CD8-positive, alpha-beta memory T cell (primary cell): ENCODE data around the gene PTPRC. TPM values are rescaled to one million over a fixed set of nuclear protein-coding genes. Genes with fewer than 3 reads are reported as not detected.

Source experiments
- CTCF ChIA-PET: fragments of 350-600 bp; sonication (Branson Sonifier 250); formaldehyde crosslinking; loops from one replicate; lab custom pipeline; 2021; ENCODE audit warnings: antibody characterized with exemption; lab: Charles Lee
- POLR2A ChIA-PET: fragments of 350-600 bp; sonication (Branson Sonifier 250); formaldehyde crosslinking; loops from one replicate; lab custom pipeline; 2021; ENCODE audit warnings: antibody characterized with exemption; lab: Charles Lee
- DNase-seq, 5 donors: peaks; one replicate each; pipeline versions ENCODE4 v3.0.0 to v3.0.0-alpha.2; 2020 to 2022; ENCODE audit warnings: mixed read lengths in 1 of 5
- H3K27ac ChIP-seq: one replicate; pipeline ENCODE4 v1.7.0; 2013; ENCODE audit warnings: low read depth, mild to moderate bottlenecking, low read length, moderate library complexity
- H3K27me3 ChIP-seq: 2 replicates; pipeline ENCODE4 v1.7.0; 2013; ENCODE audit warnings: low read length, mild to moderate bottlenecking; ENCODE audit not compliant: insufficient read depth, poor library complexity, severe bottlenecking
- H3K36me3 ChIP-seq: 2 replicates; pipeline ENCODE4 v1.7.0; 2013; ENCODE audit warnings: mild to moderate bottlenecking, low read length, moderate library complexity; ENCODE audit not compliant: insufficient read depth
- H3K4me1 ChIP-seq: 2 replicates; pipeline ENCODE4 v1.7.0; 2013; ENCODE audit warnings: mild to moderate bottlenecking, low read length, moderate library complexity; ENCODE audit not compliant: insufficient read depth
- H3K4me3 ChIP-seq: 2 replicates; pipeline ENCODE4 v1.7.0; 2013; ENCODE audit warnings: mild to moderate bottlenecking, low read length
- H3K9me3 ChIP-seq: 2 replicates; pipeline ENCODE4 v1.7.0; 2013; ENCODE audit warnings: mild to moderate bottlenecking, low read length
- H3K27ac Mint-ChIP-seq, 8 donors: one replicate each; pipeline ENCODE4 v1.8.0; 2020 to 2021; ENCODE audit warnings: mixed read lengths in 8 of 8, mild to moderate bottlenecking in 6 of 8, inconsistent platforms in 3 of 8, moderate library complexity in 3 of 8
- H3K27me3 Mint-ChIP-seq, 2 donors: one replicate each; pipeline ENCODE4 v1.8.0; 2020 to 2021; ENCODE audit warnings: mixed read lengths in 2 of 2, mild to moderate bottlenecking in 1 of 2, moderate library complexity in 1 of 2
- H3K36me3 Mint-ChIP-seq, 3 donors: one replicate each; pipeline ENCODE4 v1.8.0; 2020 to 2021; ENCODE audit warnings: mixed read lengths in 3 of 3, inconsistent platforms in 1 of 3, mild to moderate bottlenecking in 1 of 3
- H3K4me1 Mint-ChIP-seq, 3 donors: one replicate each; pipeline ENCODE4 v1.8.0; 2020 to 2021; ENCODE audit warnings: mixed read lengths in 3 of 3, inconsistent platforms in 1 of 3, mild to moderate bottlenecking in 1 of 3
- H3K4me3 Mint-ChIP-seq, 7 donors: one replicate each; pipeline ENCODE4 v1.8.0; 2020 to 2021; ENCODE audit warnings: mixed read lengths in 7 of 7, mild to moderate bottlenecking in 6 of 7, moderate library complexity in 4 of 7, inconsistent platforms in 2 of 7
- H3K9me3 Mint-ChIP-seq, 5 donors: one replicate each; pipeline ENCODE4 v1.8.0; 2020 to 2022; ENCODE audit warnings: mixed read lengths in 5 of 5, mild to moderate bottlenecking in 3 of 5, moderate library complexity in 2 of 5, inconsistent platforms in 1 of 5
- polyA plus RNA-seq: library from polyadenylated mRNA; unstranded; fragments of 300-500 nt; fragmentation: Illumina TruSeq; gene quantifications from one replicate; pipeline ENCODE4 v1.2.3, GENCODE V29; 2021
- total RNA-seq, 2 experiments: library from RNA; stranded (reverse); gene quantifications; one replicate each; pipeline ENCODE4 v1.2.3, GENCODE V29; 2021

Gene PTPRC
- total and polyA plus RNA-seq, 3 experiments from 2014 or later, result 311 to 1,381 (median 319) TPM

- H3K36me3 Mint-ChIP-seq, result peaks cover 9 to 91% (median 37%) of the 10 kb centered on the region in 3 donors
- POLR2A ChIA-PET, result no interaction called here
- no peaks in the 10 kb centered on the region for H3K27me3 ChIP-seq
- CTCF ChIA-PET, result no interaction called here
- peaks cover 45 to 87% (median 66%) of the 10 kb centered on the region in 3 donors for H3K4me1 Mint-ChIP-seq
- H3K27ac Mint-ChIP-seq, result peak overlapping the region in 4 of 8 donors; percentile 17 to 41 (median 30)
- H3K4me3 Mint-ChIP-seq, result no peak overlapping the region
- no peaks in the 10 kb centered on the region for H3K9me3 ChIP-seq
- no peak for DNase-seq
- peaks cover 73% of the 10 kb centered on the region for H3K36me3 ChIP-seq
- H3K27me3 Mint-ChIP-seq, result no peaks in the 10 kb centered on the region
- H3K4me3 ChIP-seq, result no peak overlapping the region
- H3K9me3 Mint-ChIP-seq, result no peaks in the 10 kb centered on the region
- H3K27ac ChIP-seq, result no peak overlapping the region
- peaks cover 13% of the 10 kb centered on the region for H3K4me1 ChIP-seq
Observed at GRCh38 chr1:198714271-198714670, 75.4 kb downstream of the PTPRC start.

DNA sequence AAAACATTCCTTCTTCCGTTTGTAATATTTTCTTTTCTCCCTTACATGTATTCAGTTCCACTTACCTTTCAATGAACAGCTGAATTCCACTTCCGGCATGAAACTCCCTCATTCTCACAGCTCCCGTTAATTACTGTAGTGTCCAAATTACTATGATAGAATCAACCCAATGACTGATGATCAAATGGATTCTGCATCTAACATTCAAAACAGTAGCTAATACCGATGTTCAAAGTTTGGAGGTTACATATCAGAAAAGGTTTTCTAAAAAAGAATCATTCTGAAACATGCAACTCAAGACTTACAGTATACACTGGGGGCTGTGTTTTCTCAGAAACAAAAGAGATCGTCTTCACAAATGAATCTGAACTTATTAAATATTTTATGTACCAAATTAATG is 77.2 kb downstream of the PTPRC start:
- Histone ChIP-seq H3K27me3 (no peaks in the 10 kb centered on the region), H3K9me3 (no peaks in the 10 kb centered on the region), H3K36me3 (peaks cover 64% of the 10 kb centered on the region), H3K27ac (no peak overlapping the region), H3K4me1 (peaks cover 12% of the 10 kb centered on the region), H3K4me3 (no peak overlapping the region)
- H3K27me3 Mint-ChIP-seq, result no peaks in the 10 kb centered on the region
- H3K4me1 Mint-ChIP-seq, result peaks cover 48 to 89% (median 73%) of the 10 kb centered on the region in 3 donors
- H3K4me3 Mint-ChIP-seq, result peak overlapping the region in 3 of 7 donors; percentile 2 to 42 (median 36)
- peak overlapping the region in 7 of 8 donors; percentile 24 to 89 (median 59) for H3K27ac Mint-ChIP-seq
- CTCF ChIA-PET, result no interaction called here
- H3K36me3 Mint-ChIP-seq, result peaks cover 9 to 93% (median 44%) of the 10 kb centered on the region in 3 donors
- DNase-seq, result no peak
- H3K9me3 Mint-ChIP-seq, result no peaks in the 10 kb centered on the region
- POLR2A ChIA-PET, result interaction anchor here (0.9 kb wide), 1 partner anchor 12 kb away, joined by 5 read pairs; no protein-coding TSS in a partner anchor

- Mint-ChIP-seq H3K27me3 (no peaks in the 10 kb centered on the region), H3K36me3 (peaks cover 9 to 84% (median 42%) of the 10 kb centered on the region in 3 donors), H3K27ac (peak overlapping the region in 7 of 8 donors; percentile 9 to 81 (median 49)), H3K4me3 (no peak overlapping the region), H3K9me3 (no peaks in the 10 kb centered on the region), H3K4me1 (peaks cover 42 to 83% (median 66%) of the 10 kb centered on the region in 3 donors)
- no peak overlapping the region for H3K4me3 ChIP-seq
- ChIA-PET CTCF (no interaction called here), POLR2A (interaction anchor here (0.5 to 0.6 kb wide), 2 partner anchors 48 to 52 kb away, joined by 3 to 4 read pairs; no protein-coding TSS in a partner anchor)
- no peak overlapping the region for H3K27ac ChIP-seq
- H3K9me3 ChIP-seq, result no peaks in the 10 kb centered on the region
- no peaks in the 10 kb centered on the region for H3K27me3 ChIP-seq
- H3K4me1 ChIP-seq, result peaks cover 13% of the 10 kb centered on the region
- DNase-seq, result no peak
- peaks cover 51% of the 10 kb centered on the region for H3K36me3 ChIP-seq
Observed at GRCh38 chr1:198717510-198717909, 78.7 kb downstream of the PTPRC start.

DNA sequence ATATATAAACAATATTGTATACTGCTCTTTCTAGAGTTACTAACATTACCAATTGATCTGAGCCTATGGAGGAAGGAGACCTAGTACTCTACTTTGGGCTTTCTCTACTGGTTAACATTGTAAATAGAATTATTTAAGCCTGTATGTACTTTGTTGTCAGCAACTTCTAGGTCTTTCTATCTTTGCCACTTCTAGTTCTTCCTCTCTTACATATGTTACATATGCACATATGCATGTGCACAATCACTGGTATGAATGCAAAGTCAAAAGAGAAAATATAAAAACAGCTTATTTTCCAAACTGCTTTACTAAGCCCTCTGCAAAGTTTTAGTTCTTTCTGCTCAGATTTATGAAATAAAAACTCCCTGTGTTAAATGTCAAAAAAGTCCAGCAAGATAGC is 84.3 kb downstream of the PTPRC start:
- Mint-ChIP-seq H3K9me3 (no peaks in the 10 kb centered on the region), H3K27me3 (no peaks in the 10 kb centered on the region), H3K4me1 (peaks cover 53 to 82% (median 70%) of the 10 kb centered on the region in 3 donors), H3K36me3 (peaks cover 19 to 81% (median 25%) of the 10 kb centered on the region in 3 donors), H3K4me3 (no peak overlapping the region), H3K27ac (peak overlapping the region in 1 of 8 donors; percentile 29)
- ChIA-PET CTCF (interaction anchor here (0.7 to 1.8 kb wide), 2 partner anchors 16 to 44 kb away, joined by 3 to 4 read pairs; no protein-coding TSS in a partner anchor), POLR2A (interaction anchor here (1.3 kb wide), 1 partner anchor 10 kb away, joined by 3 read pairs; no protein-coding TSS in a partner anchor)
- no peak for DNase-seq
- Histone ChIP-seq H3K36me3 (peaks cover 46% of the 10 kb centered on the region), H3K27ac (no peak overlapping the region), H3K27me3 (no peaks in the 10 kb centered on the region), H3K4me3 (no peak overlapping the region), H3K9me3 (no peaks in the 10 kb centered on the region), H3K4me1 (peaks cover 29% of the 10 kb centered on the region)

DNA sequence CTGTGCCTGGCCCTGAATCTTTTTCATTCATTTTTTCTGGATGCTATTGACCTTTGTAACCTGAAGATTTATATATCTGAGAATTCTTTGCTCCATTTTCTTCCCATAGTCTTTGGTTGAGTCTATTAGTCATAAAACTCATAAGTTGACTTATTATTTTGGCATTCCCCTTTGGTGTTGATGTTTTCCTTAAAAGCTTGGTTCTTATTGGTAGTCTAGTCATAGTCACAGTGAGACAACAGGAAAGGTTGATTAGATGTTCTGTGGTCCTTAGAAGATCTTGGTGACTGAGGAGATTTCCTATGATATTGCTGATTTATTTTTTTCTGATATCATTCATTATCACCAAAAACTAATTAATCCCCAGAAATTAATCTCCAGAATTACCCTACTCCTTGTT is 86.2 kb downstream of the PTPRC start:
- peaks cover 52 to 87% (median 76%) of the 10 kb centered on the region in 3 donors for H3K4me1 Mint-ChIP-seq
- Histone ChIP-seq H3K9me3 (no peaks in the 10 kb centered on the region), H3K27me3 (no peaks in the 10 kb centered on the region), H3K4me3 (no peak overlapping the region), H3K36me3 (peaks cover 45% of the 10 kb centered on the region), H3K27ac (no peak overlapping the region), H3K4me1 (peaks cover 31% of the 10 kb centered on the region)
- no peaks in the 10 kb centered on the region for H3K9me3 Mint-ChIP-seq
- H3K27ac Mint-ChIP-seq, result peak overlapping the region; percentile 59 to 93 (median 82)
- DNase-seq, result no peak
- peaks cover 21 to 81% (median 23%) of the 10 kb centered on the region in 3 donors for H3K36me3 Mint-ChIP-seq
- CTCF ChIA-PET, result no interaction called here
- no peaks in the 10 kb centered on the region for H3K27me3 Mint-ChIP-seq
- peak overlapping the region in 4 of 7 donors; percentile 0 to 60 (median 38) for H3K4me3 Mint-ChIP-seq
- POLR2A ChIA-PET, result no interaction called here

DNA sequence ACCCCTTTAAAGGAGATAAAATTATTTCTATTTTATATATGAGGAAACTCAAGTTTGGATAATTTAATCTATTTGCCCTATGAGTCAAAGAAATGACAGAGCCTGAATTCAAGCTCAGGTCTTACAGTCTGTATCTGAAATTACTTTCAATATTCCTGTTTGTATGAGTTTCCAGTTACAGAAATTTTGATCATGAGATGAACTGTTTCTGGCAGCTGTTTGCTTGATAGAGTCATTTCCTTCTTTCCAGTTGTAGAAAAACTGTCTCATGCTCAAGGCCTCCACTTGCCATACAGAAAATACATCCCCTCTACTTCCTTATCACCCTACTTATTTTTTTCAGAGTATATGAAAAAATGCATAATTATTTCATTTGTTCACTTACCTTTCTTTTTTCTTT is 87.6 kb downstream of the PTPRC start:
- POLR2A ChIA-PET, result no interaction called here
- H3K4me1 Mint-ChIP-seq, result peaks cover 53 to 88% (median 76%) of the 10 kb centered on the region in 3 donors

GRCh38 chr1:198729195-198729863 is 90.5 kb downstream of the PTPRC start:
- ChIA-PET POLR2A (no interaction called here), CTCF (no interaction called here)
- Histone ChIP-seq H3K27ac (no peak overlapping the region), H3K4me3 (no peak overlapping the region), H3K9me3 (no peaks in the 10 kb centered on the region), H3K36me3 (peaks cover 68% of the 10 kb centered on the region), H3K4me1 (peaks cover 37% of the 10 kb centered on the region), H3K27me3 (no peaks in the 10 kb centered on the region)
- Mint-ChIP-seq H3K27me3 (no peaks in the 10 kb centered on the region), H3K27ac (peak overlapping the region; percentile 43 to 92 (median 69)), H3K36me3 (peaks cover 30 to 87% (median 36%) of the 10 kb centered on the region in 3 donors), H3K9me3 (no peaks in the 10 kb centered on the region), H3K4me1 (peaks cover 58 to 90% (median 82%) of the 10 kb centered on the region in 3 donors), H3K4me3 (peak overlapping the region in 2 of 7 donors; percentile 25 to 51)
- no peak for DNase-seq

More for the DNA sequence above, 87.6 kb downstream of the PTPRC start:
- Mint-ChIP-seq H3K9me3 (no peaks in the 10 kb centered on the region), H3K36me3 (peaks cover 26 to 80% (median 28%) of the 10 kb centered on the region in 3 donors), H3K27me3 (no peaks in the 10 kb centered on the region), H3K4me3 (peak overlapping the region in 1 of 7 donors; percentile 54), H3K27ac (peak overlapping the region in 7 of 8 donors; percentile 42 to 77 (median 61))
- no peaks in the 10 kb centered on the region for H3K27me3 ChIP-seq
- H3K4me1 ChIP-seq, result peaks cover 35% of the 10 kb centered on the region
- no peaks in the 10 kb centered on the region for H3K9me3 ChIP-seq
- no peak overlapping the region for H3K27ac ChIP-seq
- DNase-seq, result no peak
- CTCF ChIA-PET, result no interaction called here
- H3K4me3 ChIP-seq, result no peak overlapping the region
- peaks cover 56% of the 10 kb centered on the region for H3K36me3 ChIP-seq

DNA sequence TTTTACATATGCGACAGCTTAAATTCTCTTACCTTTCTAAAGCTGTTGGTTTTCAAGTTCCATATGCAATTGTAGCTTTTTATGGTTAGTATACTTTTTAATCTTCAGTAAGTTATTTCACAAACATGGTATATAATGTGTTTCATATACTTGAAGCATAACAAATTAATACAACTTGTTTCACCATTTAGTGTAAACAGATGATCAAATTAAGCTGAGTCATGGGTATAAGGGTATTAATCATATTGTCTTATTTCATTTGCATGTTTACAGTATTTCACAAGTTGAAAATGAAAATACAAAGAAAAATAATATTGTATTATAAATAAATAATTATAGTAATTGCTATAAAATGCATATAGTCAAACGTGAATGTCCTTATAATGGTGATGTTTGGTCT is 92.1 kb downstream of the PTPRC start:
- peak overlapping the region in 2 of 8 donors; percentile 64 to 80 for H3K27ac Mint-ChIP-seq

More for the DNA sequence above, 92.1 kb downstream of the PTPRC start:
- Histone ChIP-seq H3K4me1 (peaks cover 31% of the 10 kb centered on the region), H3K9me3 (no peaks in the 10 kb centered on the region), H3K27me3 (no peaks in the 10 kb centered on the region), H3K36me3 (peaks cover 66% of the 10 kb centered on the region), H3K27ac (no peak overlapping the region), H3K4me3 (no peak overlapping the region)
- H3K9me3 Mint-ChIP-seq, result no peaks in the 10 kb centered on the region
- POLR2A ChIA-PET, result interaction anchor here (1.1 kb wide), 1 partner anchor 15 kb away, joined by 3 read pairs; no protein-coding TSS in a partner anchor
- no peak overlapping the region for H3K4me3 Mint-ChIP-seq
- CTCF ChIA-PET, result no interaction called here
- no peaks in the 10 kb centered on the region for H3K27me3 Mint-ChIP-seq
- DNase-seq, result no peak
- H3K4me1 Mint-ChIP-seq, result peaks cover 51 to 86% (median 77%) of the 10 kb centered on the region in 3 donors
- H3K36me3 Mint-ChIP-seq, result peaks cover 25 to 84% (median 40%) of the 10 kb centered on the region in 3 donors
